ENCODE results near the gene ZIC5. TPM values are rescaled to one million over a fixed set of nuclear protein-coding genes. Genes with fewer than 3 reads are reported as not detected.
A peak's percentile ranks its signal among the peaks of the same experiment; 100 is the strongest.

Gene ZIC5
- total and polyA plus RNA-seq, 2 of the 13 experiments (the other 11 are each of a cell fraction or from before 2014, with no cell fraction given), result 0.02 to 0.07 TPM

DNA sequence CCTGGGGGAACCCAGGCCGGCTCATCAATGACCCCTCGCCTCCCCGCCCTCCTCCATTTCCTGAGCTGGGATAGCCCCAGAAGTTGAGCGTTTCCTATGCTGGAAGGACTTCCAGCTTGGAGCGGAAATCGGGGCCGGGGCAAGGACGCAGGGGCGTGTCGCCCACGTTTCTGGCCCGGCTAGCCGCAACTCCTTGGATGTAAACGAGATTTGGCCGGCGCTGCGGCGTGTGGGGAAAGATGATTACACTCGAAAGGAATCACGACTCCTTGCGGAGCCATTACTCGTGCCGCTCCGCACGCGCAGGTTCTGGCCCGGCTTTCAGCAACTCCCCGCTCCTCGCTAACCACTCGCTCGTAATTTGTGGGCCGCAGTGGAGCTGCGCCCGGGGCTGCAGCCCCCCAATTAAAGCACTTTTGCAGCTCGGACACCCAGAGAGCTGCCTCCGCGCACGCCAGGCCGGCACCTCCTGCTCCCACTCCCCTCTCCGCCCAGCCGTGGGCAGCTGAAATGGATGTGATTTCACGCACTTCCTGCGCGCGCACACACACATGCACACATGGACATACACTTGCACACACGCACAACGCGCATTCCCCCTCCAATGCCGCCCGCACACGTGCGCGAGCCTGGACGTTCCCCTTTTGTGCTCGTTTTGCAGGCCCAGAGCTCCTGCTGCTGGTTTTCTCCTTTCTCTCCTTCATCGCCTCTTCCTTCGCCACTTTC lies 15.7 kb downstream of the ZIC5 start:
- Histone ChIP-seq H3K79me2 (ENCODE audit: insufficient read depth, low read length) (no peaks in the 10 kb centered on the region), H3K27ac (ENCODE audit: extremely low read length, insufficient read depth, low read length) (no peak overlapping the region), H4K20me1 (ENCODE audit: insufficient read depth, low read length) (no peaks in the 10 kb centered on the region), H3K9ac (ENCODE audit: insufficient read depth, low read depth, low read length) (no peak overlapping the region), H3K36me3 (replicated peaks in 1 of 2; ENCODE audit: control insufficient read depth in 1 of 2, insufficient read depth in 2 of 2, low read length in 2 of 2) (no peaks in the 10 kb centered on the region), H3K27me3 (ENCODE audit: control insufficient read depth in 1 of 2, insufficient read depth in 2 of 2, low read length in 2 of 2) (peaks cover 11 to 85% of the 10 kb centered on the region in 2 experiments), H3K4me1 (ENCODE audit: insufficient read depth, low read length) (peaks cover 51% of the 10 kb centered on the region), H3K9me3 (ENCODE audit: low read length) (no peaks in the 10 kb centered on the region), H3K4me3 (replicated peaks in 1 of 3; ENCODE audit: insufficient read depth in 1 of 3, low read depth in 2 of 3, low read length in 3 of 3) (peak overlapping the region; percentile 41 to 69 (median 45); a peak in 5 of 6 replicates), H3K4me2 (ENCODE audit: low read depth, low read length) (peak overlapping the region; percentile 89), H2AFZ (ENCODE audit: low read length) (no peak overlapping the region)
- intact Hi-C loops (cut with micrococcal nuclease; ENCODE audit: unreplicated experiment) (no loop called here), in situ Hi-C loops (cut with HindIII; ENCODE audit: extremely low pct_ligation_motif_present, low pct_unique_long_range_greater_than_20kb) (no loop called here)
- no peak for ATAC-seq
- no TSS peak for BruUV-seq (replicated peaks)
- FAIRE-seq, result no peak
- DNase-seq (ENCODE audit: low spot score), result no peak
- 83% methylated on average over 56 of the region's 57 CpGs for WGBS (ENCODE audit: low lambda C conversion rate)
- CTCF ChIA-PET (ENCODE audit: low intra/inter-chr PET ratio, low total read pairs), result no interaction called here
- POLR2A ChIA-PET, result no interaction called here
- 0 out of 2 replicates have a peak, but pooled peaks have one; percentile 23 for TF ChIP-seq ZNF782 (CRISPR knock-in tag; IDR thresholded peaks at IDR 0.05; ENCODE audit: borderline replicate concordance)
- no peak for TF ChIP-seq BHLHE40 (IDR thresholded peaks at IDR 0.05; ENCODE audit: low read length)
- TF ChIP-seq ZNF510 (CRISPR knock-in tag; IDR thresholded peaks at IDR 0.05; ENCODE audit: low read depth), result no peak
- TF ChIP-seq MYNN (CRISPR knock-in tag; IDR thresholded peaks at IDR 0.05; ENCODE audit: low read depth), result no peak
- no peak for TF ChIP-seq ZBTB7B (CRISPR knock-in tag; IDR thresholded peaks at IDR 0.05)
- no peak for TF ChIP-seq MAZ (IDR thresholded peaks at IDR 0.05; ENCODE audit: borderline replicate concordance, low read depth, low read length)
- TF ChIP-seq MAZ (CRISPR knock-in tag; IDR thresholded peaks at IDR 0.05; ENCODE audit: low read depth), result peak; percentile 13; the same call in 1 of the 2 replicates
- no peak for TF ChIP-seq ZBTB42 (CRISPR knock-in tag; IDR thresholded peaks at IDR 0.05)
- no peak for TF ChIP-seq NR2F2 (IDR thresholded peaks at IDR 0.05; ENCODE audit: borderline replicate concordance, low read depth)
- TF ChIP-seq KDM1A (CRISPR knock-in tag; IDR thresholded peaks at IDR 0.05), result no peak
- TF ChIP-seq ZFP36L1 (CRISPR knock-in tag; IDR thresholded peaks at IDR 0.05), result no peak
- TF ChIP-seq ZNF512 (CRISPR knock-in tag; IDR thresholded peaks at IDR 0.05), result peak; percentile 92; the same call in 1 of the 2 replicates
- TF ChIP-seq, protein P1, sequence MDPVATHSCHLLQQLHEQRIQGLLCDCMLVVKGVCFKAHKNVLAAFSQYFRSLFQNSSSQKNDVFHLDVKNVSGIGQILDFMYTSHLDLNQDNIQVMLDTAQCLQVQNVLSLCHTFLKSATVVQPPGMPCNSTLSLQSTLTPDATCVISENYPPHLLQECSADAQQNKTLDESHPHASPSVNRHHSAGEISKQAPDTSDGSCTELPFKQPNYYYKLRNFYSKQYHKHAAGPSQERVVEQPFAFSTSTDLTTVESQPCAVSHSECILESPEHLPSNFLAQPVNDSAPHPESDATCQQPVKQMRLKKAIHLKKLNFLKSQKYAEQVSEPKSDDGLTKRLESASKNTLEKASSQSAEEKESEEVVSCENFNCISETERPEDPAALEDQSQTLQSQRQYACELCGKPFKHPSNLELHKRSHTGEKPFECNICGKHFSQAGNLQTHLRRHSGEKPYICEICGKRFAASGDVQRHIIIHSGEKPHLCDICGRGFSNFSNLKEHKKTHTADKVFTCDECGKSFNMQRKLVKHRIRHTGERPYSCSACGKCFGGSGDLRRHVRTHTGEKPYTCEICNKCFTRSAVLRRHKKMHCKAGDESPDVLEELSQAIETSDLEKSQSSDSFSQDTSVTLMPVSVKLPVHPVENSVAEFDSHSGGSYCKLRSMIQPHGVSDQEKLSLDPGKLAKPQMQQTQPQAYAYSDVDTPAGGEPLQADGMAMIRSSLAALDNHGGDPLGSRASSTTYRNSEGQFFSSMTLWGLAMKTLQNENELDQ (CRISPR knock-in tag; IDR thresholded peaks at IDR 0.05; ENCODE audit: borderline replicate concordance), result no peak
- TF ChIP-seq SNAPC4 (CRISPR knock-in tag; IDR thresholded peaks at IDR 0.05), result no peak
